Measurements from ENCODE around the gene RFX7.

DNA sequence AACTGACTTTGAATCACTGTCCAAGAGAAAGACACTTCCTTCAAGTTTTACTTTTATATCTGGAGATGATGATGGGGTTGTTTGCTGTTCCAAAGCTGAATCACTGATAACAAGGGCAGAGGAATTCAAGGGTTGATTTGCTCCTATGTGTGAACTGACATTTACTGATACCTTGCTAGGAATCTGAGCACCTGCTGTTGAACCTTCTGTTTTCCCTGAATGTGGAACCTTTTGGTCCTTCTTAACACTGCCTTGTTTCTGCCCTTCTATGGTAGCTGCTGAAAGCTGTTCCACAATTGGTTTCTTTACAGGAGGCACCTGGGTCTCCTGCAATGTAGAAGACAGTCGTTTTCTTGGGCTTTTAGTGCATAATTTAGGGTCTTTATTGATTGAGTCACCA lies 148.3 kb downstream of the RFX7 start:
- TF ChIP-seq, protein P1, sequence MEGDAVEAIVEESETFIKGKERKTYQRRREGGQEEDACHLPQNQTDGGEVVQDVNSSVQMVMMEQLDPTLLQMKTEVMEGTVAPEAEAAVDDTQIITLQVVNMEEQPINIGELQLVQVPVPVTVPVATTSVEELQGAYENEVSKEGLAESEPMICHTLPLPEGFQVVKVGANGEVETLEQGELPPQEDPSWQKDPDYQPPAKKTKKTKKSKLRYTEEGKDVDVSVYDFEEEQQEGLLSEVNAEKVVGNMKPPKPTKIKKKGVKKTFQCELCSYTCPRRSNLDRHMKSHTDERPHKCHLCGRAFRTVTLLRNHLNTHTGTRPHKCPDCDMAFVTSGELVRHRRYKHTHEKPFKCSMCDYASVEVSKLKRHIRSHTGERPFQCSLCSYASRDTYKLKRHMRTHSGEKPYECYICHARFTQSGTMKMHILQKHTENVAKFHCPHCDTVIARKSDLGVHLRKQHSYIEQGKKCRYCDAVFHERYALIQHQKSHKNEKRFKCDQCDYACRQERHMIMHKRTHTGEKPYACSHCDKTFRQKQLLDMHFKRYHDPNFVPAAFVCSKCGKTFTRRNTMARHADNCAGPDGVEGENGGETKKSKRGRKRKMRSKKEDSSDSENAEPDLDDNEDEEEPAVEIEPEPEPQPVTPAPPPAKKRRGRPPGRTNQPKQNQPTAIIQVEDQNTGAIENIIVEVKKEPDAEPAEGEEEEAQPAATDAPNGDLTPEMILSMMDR (IDR thresholded peaks at IDR 0.05): no peak
- no peak for TF ChIP-seq EZH2 (IDR thresholded peaks at IDR 0.05; ENCODE audit: borderline replicate concordance, insufficient read depth, low read depth, low read length, poor library complexity, severe bottlenecking)
